ENCODE measurements around the gene ARHGDIG. TPM values are rescaled to one million over a fixed set of nuclear protein-coding genes. Genes with fewer than 3 reads are reported as not detected.

The ARHGDIG gene
- total RNA-seq, 1 donor: not detected

DNA sequence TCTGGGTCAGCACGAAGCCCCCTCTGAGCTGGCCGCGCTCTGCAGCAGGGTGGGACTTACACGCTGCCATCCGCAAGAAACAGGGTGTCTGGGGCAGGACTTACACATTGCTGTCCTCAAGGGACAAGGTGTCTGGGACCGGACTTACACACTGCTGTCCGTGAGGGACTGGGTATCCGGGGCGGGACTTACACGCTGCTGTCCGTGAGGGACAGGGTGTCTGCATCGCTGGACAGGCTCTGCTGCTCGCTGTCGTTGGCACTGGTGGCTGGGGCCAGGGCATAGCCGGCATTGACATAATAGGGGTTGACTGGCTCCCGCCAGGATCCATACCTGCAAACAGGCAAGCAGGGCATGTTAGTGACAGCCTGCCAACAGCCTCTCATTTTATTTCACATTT, 34.0 kb downstream of the ARHGDIG start:
- H3K27ac ChIP-seq (ENCODE audit: low read depth, low read length): no peak overlapping the region
- H3K4me1 ChIP-seq (ENCODE audit: insufficient read depth, low read length): no peaks in the 10 kb centered on the region
- H3K9me3 ChIP-seq (ENCODE audit: low read depth, low read length): no peaks in the 10 kb centered on the region
- DNase-seq (ENCODE audit: insufficient read length, low spot score, missing footprints): peak; percentile 74
- H3K36me3 ChIP-seq (ENCODE audit: insufficient read depth, low read length): peaks cover 11% of the 10 kb centered on the region
- H3K27me3 ChIP-seq (ENCODE audit: insufficient read depth, low read length): no peaks in the 10 kb centered on the region
- peaks cover 54% of the 10 kb centered on the region for H3K79me2 ChIP-seq (ENCODE audit: insufficient read depth, low read length)
- H3K4me2 ChIP-seq (ENCODE audit: insufficient read depth, low read length): no peak overlapping the region
- H4K20me1 ChIP-seq (ENCODE audit: insufficient read depth, low read length): peaks cover 46% of the 10 kb centered on the region
- TF ChIP-seq, protein P1, sequence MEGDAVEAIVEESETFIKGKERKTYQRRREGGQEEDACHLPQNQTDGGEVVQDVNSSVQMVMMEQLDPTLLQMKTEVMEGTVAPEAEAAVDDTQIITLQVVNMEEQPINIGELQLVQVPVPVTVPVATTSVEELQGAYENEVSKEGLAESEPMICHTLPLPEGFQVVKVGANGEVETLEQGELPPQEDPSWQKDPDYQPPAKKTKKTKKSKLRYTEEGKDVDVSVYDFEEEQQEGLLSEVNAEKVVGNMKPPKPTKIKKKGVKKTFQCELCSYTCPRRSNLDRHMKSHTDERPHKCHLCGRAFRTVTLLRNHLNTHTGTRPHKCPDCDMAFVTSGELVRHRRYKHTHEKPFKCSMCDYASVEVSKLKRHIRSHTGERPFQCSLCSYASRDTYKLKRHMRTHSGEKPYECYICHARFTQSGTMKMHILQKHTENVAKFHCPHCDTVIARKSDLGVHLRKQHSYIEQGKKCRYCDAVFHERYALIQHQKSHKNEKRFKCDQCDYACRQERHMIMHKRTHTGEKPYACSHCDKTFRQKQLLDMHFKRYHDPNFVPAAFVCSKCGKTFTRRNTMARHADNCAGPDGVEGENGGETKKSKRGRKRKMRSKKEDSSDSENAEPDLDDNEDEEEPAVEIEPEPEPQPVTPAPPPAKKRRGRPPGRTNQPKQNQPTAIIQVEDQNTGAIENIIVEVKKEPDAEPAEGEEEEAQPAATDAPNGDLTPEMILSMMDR (IDR thresholded peaks at IDR 0.05; ENCODE audit: extremely low read depth, low read depth, low read length): no peak
- no peak overlapping the region for H3K4me3 ChIP-seq (ENCODE audit: insufficient read depth, low read length)
- H2AFZ ChIP-seq (ENCODE audit: low read length): no peak overlapping the region

DNA sequence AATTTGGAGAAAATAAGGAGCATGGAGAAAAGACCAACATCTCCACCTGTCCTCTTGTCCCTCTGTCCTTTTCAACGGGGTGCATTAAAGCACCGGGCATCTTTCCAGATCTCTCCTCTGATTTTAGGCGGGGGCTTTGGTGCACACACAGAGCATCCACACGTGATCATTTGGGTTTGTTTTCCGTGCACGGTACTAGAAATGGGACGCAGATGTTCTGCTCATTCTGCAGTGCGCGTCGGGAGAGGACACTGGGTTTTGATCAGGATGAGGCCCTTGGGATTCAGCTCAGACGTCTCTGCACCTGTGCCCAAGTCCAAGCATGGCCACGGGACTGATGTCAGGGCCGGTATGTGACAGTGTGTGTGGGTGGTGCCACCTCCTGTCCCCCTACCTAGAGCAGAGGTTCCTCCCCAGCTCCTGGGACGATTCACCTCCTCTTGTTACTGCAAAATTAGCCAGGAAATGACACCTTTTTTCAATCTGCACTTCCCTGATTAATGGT, 34.5 kb downstream of the ARHGDIG start:
- peaks cover 11% of the 10 kb centered on the region for H3K36me3 ChIP-seq (ENCODE audit: insufficient read depth, low read length)
- H2AFZ ChIP-seq (ENCODE audit: low read length): no peak overlapping the region
- DNase-seq (ENCODE audit: insufficient read length, low spot score, missing footprints): peak; percentile 36
- no peak overlapping the region for H3K4me2 ChIP-seq (ENCODE audit: insufficient read depth, low read length)
- TF ChIP-seq, protein P1 (IDR thresholded peaks at IDR 0.05; ENCODE audit: extremely low read depth, low read depth, low read length): no peak
- H3K27me3 ChIP-seq (ENCODE audit: insufficient read depth, low read length): no peaks in the 10 kb centered on the region
- H3K27ac ChIP-seq (ENCODE audit: low read depth, low read length): no peak overlapping the region
- no peaks in the 10 kb centered on the region for H3K9me3 ChIP-seq (ENCODE audit: low read depth, low read length)
- peaks cover 43% of the 10 kb centered on the region for H4K20me1 ChIP-seq (ENCODE audit: insufficient read depth, low read length)
- H3K4me3 ChIP-seq (ENCODE audit: insufficient read depth, low read length): no peak overlapping the region
- no peaks in the 10 kb centered on the region for H3K4me1 ChIP-seq (ENCODE audit: insufficient read depth, low read length)
- peaks cover 55% of the 10 kb centered on the region for H3K79me2 ChIP-seq (ENCODE audit: insufficient read depth, low read length)

DNA sequence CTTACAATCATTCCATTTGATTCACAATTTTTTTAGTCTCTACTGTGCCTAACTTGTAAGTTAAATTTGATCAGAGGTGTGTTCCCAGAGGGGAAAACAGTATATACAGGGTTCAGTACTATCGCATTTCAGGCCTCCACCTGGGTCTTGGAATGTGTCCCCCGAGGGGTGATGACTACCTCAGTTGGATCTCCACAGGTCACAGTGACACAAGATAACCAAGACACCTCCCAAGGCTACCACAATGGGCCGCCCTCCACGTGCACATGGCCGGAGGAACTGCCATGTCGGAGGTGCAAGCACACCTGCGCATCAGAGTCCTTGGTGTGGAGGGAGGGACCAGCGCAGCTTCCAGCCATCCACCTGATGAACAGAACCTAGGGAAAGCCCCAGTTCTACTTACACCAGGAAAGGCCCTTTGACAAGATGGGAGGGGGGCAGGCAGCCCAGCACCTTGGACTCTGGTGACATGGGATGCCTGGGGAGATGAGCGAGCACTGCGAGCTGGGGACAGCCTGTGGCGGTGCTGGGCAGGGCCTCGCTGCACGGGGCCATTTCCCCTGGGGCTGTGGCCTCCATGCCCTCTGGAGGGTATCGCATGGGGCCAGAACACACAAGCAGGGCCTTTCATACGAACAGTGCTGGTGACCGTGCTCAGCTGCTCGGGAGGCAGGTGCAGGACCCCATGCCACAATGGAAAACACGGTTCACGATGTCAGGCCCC, 36.5 kb downstream of the ARHGDIG start:
- Histone ChIP-seq H3K36me3 (ENCODE audit: insufficient read depth, low read length) (peaks cover 11% of the 10 kb centered on the region), H3K4me2 (ENCODE audit: insufficient read depth, low read length) (no peak overlapping the region), H3K4me1 (ENCODE audit: insufficient read depth, low read length) (no peaks in the 10 kb centered on the region), H3K9me3 (ENCODE audit: low read depth, low read length) (no peaks in the 10 kb centered on the region), H4K20me1 (ENCODE audit: insufficient read depth, low read length) (peaks cover 49% of the 10 kb centered on the region), H3K27ac (ENCODE audit: low read depth, low read length) (no peak overlapping the region), H3K27me3 (ENCODE audit: insufficient read depth, low read length) (no peaks in the 10 kb centered on the region), H3K79me2 (ENCODE audit: insufficient read depth, low read length) (peaks cover 68% of the 10 kb centered on the region), H3K4me3 (ENCODE audit: insufficient read depth, low read length) (no peak overlapping the region), H2AFZ (ENCODE audit: low read length) (no peak overlapping the region)
- TF ChIP-seq, protein P1 (IDR thresholded peaks at IDR 0.05; ENCODE audit: extremely low read depth, low read depth, low read length): no peak
- DNase-seq (ENCODE audit: insufficient read length, low spot score, missing footprints): peak; percentile 79

DNA sequence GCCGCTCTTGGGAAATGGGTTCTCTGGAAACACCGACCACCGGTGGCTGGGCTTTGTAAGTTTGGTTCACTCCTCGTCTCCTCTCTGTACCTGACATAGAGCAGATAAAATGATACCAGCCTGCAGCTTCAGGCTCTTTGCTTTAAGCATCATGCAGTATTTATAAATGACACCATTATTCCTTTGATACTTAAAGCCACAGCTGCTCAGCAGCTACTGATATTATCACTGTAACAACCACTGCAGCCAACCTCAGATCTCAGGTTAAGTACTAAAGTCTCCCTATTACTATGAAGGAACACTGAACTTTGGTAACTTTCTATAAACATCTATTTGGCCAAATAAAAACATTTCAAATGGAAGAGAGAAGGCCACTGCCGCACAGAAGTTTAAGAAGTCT, 37.2 kb downstream of the ARHGDIG start:
- H3K4me2 ChIP-seq (ENCODE audit: insufficient read depth, low read length): no peak overlapping the region
- no peak overlapping the region for H2AFZ ChIP-seq (ENCODE audit: low read length)
- TF ChIP-seq, protein P1 (IDR thresholded peaks at IDR 0.05; ENCODE audit: extremely low read depth, low read depth, low read length): no peak
- peak; percentile 64 for DNase-seq (ENCODE audit: insufficient read length, low spot score, missing footprints)
- H3K4me3 ChIP-seq (ENCODE audit: insufficient read depth, low read length): no peak overlapping the region
- no peaks in the 10 kb centered on the region for H3K27me3 ChIP-seq (ENCODE audit: insufficient read depth, low read length)
- H3K4me1 ChIP-seq (ENCODE audit: insufficient read depth, low read length): no peaks in the 10 kb centered on the region
- H4K20me1 ChIP-seq (ENCODE audit: insufficient read depth, low read length): peaks cover 56% of the 10 kb centered on the region
- H3K9me3 ChIP-seq (ENCODE audit: low read depth, low read length): no peaks in the 10 kb centered on the region
- H3K79me2 ChIP-seq (ENCODE audit: insufficient read depth, low read length): peaks cover 74% of the 10 kb centered on the region
- H3K27ac ChIP-seq (ENCODE audit: low read depth, low read length): no peak overlapping the region
- peaks cover 11% of the 10 kb centered on the region for H3K36me3 ChIP-seq (ENCODE audit: insufficient read depth, low read length)
